HG02852 (cell line): ENCODE data around the gene SERINC5.
"Not testable (repeated sequence)": the region's sequence is repeated elsewhere in the genome, so short reads cannot be mapped to it uniquely, and the experiment has no call there.

Source experiments
- ATAC-seq: cut with Tn5 transposase; IDR thresholded peaks from one replicate; pipeline ENCODE4 v1.9.1; 2021; ENCODE audit warnings: mild to moderate bottlenecking, moderate library complexity; ENCODE audit not compliant: unreplicated experiment

Gene SERINC5

DNA sequence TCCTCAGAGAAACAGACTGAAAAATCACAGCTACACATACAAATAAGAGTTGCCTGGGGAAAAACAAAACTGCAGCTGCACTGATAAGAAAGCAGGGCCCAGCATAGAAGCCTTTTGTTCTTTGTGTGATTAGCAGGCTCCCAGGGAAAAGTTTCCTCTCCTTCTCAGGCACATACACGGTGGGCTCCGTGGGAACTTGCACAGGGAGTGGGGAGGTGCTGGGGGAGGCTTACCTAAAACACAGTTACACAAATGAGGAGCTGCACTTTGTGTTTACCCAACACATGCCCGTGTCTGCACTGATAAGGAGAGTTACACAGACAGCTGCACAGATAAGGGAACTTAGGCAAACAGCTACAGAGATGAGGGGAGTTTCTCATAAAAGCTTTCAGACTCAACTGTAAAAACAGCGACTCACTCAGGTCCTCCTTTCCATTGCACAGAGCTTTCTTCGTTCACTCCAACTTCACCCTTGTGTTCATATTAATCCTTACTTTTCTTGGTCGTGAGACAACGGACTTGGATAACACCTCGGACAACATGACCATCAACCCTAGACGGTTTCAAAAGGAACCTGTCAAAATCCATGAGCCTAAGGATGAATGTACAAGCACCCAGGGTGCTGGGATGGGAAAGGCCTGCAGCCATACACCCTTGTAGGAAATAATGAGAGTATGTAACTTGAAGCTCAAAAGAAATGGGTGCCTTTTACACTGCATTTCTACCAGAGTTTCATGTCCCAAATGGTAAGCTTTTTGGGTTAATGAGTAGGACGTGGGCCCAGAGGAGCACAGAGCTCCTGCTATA, 50.8 kb downstream of the SERINC5 start:
- no peak for ATAC-seq

DNA sequence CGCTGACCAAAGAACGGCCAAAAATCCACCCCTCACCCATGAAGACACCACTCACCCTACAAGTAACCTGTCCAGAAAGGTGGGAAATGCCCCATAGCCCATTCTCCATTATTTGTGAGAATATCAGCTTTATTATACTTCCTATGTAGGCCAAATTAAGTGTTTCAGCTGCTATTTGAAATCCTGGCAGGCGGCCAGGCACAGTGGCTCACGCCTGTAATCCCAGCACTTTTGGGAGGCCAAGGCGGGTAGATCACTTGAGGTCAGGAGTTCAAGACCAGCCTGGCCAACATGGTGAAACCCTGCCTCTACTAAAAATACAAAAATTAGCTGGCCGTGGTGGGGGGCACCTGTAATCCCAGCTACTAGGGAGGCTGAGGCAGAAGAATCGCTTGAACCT, 54.1 kb downstream of the SERINC5 start:
- ATAC-seq: not testable (repeated sequence)

GRCh38 chr5:80198920-80199319, 56.9 kb downstream of the SERINC5 start:
- no peak for ATAC-seq

DNA sequence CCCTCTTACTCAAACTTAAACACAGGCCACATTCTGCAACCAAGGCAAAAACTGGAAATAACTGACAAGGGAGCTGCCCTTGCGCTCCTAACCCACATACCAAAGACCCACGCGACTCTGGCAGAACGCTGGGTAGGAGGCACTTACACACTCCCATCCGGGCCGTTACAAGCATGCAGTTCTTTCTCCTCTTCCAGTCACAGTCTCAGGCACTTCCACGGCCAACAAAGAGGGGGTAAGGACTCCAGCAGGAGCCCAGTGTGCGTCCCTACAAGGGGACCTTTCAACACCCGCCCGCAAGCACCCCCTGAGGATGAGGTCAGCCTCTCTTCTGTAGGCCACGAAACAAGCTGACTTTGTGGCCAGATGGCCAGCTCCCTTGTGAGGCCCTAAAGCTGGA, 57.4 kb downstream of the SERINC5 start:
- ATAC-seq: no peak

DNA sequence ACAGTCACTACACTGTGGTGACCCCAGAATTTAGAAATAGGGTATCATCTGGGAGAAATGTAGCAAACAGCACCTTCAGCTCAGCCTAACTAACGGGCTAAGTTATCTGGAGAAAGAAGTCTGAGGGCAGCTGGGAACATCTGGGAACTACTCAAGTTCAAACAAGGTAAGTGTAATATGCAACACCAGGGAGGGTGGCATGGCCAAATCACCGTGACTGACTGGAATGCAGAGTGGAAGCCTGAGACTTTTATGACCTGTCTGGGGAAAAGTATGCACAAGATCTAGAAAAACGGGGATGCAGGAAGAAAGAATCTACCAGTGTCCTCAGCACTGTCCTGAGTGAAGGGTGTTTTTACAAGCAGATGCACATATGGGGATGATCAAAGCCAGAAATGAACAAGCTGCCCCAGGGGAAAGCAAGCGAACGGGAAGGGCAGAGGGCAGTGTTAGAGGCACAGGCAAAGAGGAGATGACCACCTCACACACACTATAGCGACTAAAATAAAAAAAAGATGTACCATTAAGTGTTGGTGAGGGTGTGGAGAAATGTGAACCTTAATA, 59.9 kb downstream of the SERINC5 start:
- ATAC-seq: no peak

- no peak for ATAC-seq
Observed at GRCh38 chr5:80194468-80194867, 61.4 kb downstream of the SERINC5 start.

- no peak for ATAC-seq
Observed at GRCh38 chr5:80193401-80193800, 62.4 kb downstream of the SERINC5 start.

DNA sequence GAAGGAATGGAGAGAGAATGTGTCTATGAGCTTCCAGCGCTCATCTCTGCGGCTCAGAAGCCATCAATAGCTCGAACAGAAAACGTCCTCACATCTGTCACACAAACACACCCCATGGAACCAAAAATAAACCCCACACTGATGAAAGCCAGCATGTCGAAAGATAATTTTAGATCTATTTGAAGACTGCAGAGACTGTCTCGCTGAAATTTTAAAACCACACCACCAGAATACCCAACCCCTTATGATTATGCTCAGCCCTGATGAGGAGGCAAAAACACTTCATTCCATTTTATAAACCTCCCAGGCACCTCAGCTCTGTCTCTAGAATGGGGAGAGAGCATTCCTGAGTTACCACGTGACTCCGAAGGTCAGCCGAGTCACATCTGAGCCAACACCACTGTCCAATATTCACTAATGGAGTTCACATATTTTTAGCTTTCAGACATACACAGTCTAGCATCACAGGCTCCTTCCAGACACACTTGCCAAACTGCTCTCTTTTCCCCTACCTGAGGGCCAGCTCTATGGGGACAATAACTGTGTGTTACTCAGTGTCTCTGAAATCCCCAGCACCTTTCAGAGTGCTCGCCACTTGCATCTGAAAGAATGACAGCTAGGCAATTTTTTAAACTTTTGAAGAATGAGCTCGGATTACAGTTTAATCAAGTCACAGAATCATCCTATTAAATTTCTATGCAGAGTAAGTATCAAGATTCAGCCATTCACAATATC, 63.2 kb downstream of the SERINC5 start:
- no peak for ATAC-seq

- ATAC-seq: no peak
Observed at GRCh38 chr5:80191991-80192398, 63.9 kb downstream of the SERINC5 start.

GRCh38 chr5:80191397-80191796, 64.5 kb downstream of the SERINC5 start:
- no peak for ATAC-seq

DNA sequence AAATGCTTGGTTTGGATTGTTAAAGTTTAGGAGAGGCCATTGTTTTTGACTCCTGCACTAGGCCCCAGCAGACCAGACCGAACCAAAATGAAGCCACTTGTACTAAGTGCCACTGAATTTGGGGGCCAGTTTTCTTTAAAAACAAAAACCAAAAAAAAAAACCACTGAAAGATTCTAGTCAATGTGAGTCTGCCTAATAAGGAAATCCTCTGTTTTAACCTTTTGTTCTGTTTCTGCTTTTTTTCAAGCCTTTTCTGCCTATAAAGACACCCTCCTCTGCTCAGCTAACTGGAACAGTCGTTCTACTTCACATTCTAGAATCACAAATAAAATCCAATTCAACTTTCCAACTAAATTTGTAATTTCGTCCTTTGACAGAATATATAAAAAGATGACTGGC, 64.9 kb downstream of the SERINC5 start:
- ATAC-seq: no peak

DNA sequence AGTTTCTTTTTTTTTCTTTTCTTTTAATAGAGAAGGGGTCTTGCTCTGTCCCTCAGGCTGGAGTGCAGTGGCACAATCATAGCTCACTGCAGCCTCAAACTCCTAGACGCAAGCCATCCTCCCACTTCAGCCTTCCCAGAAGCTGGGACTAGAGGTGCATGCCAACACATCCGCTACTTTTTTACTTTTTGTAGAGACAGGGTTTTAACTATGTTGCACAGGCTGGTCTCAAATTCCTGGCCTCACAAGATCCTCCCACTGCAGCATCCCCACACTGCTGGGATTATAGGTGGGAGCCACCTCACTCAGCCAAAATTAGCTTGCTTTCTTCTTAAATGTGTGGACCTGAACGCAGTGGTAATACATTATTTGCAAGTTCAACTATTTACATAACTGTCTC, 66.1 kb downstream of the SERINC5 start:
- no peak for ATAC-seq

- no peak for ATAC-seq
Observed at GRCh38 chr5:80189201-80189600, 66.6 kb downstream of the SERINC5 start.

GRCh38 chr5:80187421-80188090, 68.3 kb downstream of the SERINC5 start:
- no peak for ATAC-seq

- not testable (repeated sequence) for ATAC-seq
Observed at GRCh38 chr5:80185535-80185934, 70.3 kb downstream of the SERINC5 start.

DNA sequence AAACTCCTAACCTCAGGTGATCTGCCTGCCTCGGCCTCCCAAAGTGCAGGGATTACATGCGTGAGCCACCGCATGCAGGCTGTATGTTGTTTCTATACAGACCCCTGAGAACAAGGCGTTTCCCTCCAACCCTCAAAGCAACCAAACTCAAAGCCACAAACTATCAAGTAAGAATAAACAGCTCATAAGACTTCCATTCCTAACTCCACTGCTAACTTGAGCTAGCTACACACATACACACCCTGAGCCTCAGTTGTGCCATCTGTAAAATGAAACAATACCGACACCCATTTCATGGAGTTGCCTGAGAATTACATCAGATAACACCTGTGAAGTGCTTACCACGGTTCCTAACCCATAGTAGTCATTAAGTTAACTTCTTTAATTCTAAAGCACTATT, 70.8 kb downstream of the SERINC5 start:
- no peak for ATAC-seq

GRCh38 chr5:80184235-80185023, 71.4 kb downstream of the SERINC5 start:
- ATAC-seq: no peak

GRCh38 chr5:80183728-80184234, 72.1 kb downstream of the SERINC5 start:
- not testable (repeated sequence) for ATAC-seq

- no peak for ATAC-seq
Observed at GRCh38 chr5:80182809-80183580, 72.9 kb downstream of the SERINC5 start.
